Glomerular endothelial cell (primary cell): ENCODE measurements around the gene ATL3. TPM values are rescaled to one million over a fixed set of nuclear protein-coding genes. Genes with fewer than 3 reads are reported as not detected.
"Not testable (repeated sequence)": the region's sequence is repeated elsewhere in the genome, so short reads cannot be mapped to it uniquely, and the experiment has no call there.

Experiments
- DNase-seq: peaks from one replicate; pipeline ENCODE4 v3.0.0-alpha.2; 2011; ENCODE audit warnings: low read depth, low spot score; ENCODE audit errors: extremely low read depth
- total RNA-seq: library from RNA; depleted of rRNA; stranded (reverse); fragments of >200 nt; gene quantifications from 2 replicates; pipeline ENCODE4 v1.2.3, GENCODE V29; 2015

The ATL3 gene
- total RNA-seq, 1 donor from 2014 or later = 69.5 TPM

DNA sequence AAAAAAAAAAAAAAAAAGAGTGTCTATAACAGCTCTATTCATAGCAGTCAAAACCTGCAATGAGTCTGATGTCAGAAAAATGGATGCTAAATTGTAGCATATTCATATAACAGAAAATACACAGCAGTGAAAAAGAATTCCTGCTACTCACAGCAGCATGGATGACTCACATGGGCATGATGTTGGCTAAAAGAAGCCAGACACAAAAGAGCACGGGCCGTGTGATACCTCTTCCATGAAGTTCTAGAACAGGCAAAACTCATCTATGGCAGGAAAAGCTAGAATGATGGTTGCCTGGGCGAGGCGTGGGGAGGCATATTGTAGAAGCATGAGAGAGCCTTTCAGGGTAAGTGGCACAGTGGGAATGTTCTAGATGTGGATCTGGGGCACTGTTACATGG, 75.9 kb downstream of the ATL3 start:
- DNase-seq = no peak

DNA sequence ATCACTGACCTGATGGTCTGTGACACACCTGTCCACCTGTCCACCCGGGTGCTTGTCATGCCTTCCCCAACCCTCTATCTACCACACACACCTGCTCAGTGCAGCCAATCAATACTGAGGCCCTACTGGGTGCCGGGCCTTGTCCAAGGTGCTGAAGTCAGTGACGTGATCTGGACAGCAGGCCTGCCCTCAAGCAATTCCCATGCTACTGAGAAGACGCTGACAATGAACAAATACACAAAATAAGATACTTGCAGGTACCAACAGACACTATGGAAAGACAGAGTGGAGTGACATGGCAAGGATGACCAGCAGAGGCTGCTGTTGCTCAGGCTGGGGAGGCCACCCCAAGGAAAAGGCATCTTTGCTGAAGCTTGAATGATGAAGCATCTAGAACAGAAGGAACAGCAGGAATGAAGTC, 78.2 kb downstream of the ATL3 start:
- DNase-seq = no peak

DNA sequence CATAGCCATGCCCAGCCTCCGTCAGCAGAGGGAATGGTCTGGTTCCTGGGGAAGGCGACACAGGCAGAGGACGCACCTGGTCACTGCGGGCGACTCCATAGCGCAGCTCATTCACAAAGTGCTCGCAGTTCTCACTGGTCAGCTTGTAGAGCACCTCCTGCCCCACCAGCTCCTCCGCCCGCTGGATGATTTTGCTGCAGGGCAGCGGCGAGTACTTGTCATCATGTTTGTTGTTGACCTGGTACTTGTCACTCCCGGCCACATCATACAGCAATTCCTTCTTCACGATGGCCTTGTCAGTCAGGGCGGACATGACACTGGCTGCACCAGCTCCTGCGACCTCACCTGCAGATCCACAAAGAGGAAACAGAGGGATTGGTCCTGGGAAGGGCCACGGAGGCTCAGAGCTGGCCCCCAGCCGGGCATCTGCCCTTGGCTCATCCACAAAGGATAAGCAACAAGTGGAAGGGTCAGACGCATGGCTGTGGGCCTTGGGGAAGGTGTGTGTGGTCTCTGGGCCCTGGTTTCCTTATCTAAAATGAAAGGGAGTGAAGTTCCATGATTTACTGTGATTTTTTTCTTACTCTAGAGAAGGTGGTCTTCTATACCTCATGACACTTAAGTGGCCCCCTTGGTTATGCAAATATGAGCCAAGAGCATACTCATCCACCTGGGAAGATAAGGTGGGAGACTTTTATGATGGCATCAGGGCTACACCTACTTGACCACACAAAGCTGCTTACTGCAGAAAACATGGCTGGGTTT, 81.0 kb downstream of the ATL3 start:
- DNase-seq = no peak

DNA sequence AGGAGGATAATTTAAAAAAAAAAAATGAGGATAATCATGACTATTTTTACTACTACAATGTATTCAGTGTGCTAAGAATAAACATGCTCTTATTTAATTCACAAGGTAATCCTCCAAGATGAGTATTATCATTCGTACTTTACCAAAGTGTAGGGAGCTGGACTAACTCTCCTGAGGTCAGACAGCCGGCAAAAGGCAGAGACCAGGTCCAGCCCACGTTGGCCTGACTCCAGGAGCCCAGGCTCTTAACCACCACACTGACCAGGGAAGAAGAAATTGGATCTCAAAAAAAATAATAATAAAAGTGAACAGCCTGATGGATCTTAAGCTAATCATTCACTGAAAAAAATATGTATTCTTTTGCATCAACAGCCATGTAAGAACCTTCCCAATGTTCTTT, 82.2 kb downstream of the ATL3 start:
- no peak for DNase-seq

DNA sequence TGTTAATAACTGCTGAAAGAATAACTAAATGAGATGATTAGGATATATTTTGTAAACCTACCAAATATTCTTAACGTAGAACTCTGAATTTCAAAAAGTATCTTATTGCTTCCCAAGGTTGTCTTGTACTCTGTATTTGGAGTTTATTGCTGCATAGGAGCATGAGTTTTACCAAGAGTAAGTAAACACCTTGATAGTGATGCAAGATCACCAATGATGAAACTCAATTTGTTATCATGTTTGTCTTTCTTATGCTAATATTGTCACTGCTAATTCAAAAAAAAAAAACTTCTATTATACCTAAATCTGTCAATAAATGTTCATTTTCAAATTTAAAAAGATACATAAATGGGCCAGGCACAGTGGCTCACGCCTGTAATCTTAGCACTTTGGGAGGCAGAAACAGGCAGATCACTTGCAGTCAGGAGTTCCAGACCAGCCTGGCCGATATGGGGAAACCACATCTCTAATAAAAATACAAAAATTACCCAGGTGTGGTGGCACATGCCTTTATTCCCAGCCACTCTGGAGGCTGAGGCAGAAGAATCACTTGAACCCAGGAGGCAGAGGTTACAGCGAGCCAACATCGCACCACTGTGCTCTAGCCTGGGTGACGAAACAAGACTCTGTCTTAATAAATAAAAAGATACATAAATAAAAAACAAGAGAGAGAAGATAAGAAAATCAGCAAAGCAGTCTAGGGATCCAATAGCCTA, 84.6 kb downstream of the ATL3 start:
- no peak for DNase-seq

DNA sequence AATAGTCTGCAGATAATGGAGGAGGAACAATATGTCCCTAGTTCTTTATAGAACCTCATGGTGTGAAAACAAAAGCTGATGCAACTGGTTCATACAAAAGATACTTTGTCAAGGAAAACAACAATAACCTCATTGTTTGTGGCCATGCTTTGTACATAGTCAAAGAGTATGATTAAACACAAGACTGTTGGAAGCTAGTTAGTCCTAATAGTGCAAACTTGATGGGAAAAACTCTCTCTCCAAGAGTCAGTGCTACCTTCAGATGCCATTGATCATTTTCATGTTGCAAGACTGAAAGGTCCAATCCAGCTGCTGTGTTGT, 87.9 kb downstream of the ATL3 start:
- DNase-seq = no peak

DNA sequence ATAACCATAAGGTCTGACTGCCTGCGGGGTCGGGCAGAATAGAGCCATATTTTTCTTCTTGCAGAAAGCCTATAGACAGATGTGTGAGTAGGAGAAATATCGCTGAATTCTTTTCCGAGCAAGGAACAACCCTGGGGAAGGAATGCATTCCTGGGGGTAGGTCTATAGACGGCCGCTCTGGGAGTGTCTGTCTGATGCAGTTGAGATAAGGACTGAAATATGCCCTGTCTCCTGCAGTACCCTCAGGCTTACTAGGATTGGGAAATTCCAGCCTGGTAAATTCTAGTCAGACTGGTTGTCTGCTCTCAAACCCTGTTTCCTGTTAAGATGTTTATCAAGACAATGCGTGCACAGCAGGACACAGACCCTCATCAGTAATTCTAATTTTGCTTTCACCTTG, 90.0 kb downstream of the ATL3 start:
- not testable (repeated sequence) for DNase-seq

DNA sequence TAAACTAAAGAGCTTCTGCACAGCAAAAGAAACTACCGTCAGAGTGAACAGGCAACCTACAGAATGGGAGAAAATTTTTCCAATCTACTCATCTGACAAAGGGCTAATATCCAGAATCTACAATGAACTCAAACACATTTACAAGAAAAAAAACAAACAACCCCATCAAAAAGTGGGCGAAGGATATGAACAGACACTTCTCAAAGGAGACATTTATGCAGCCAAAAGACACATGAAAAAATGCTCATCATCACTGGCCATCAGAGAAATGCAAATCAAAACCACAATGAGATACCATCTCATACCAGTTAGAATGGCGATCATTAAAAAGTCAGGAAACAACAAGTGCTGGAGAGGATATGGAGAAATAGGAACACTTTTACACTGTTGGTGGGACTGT, 92.3 kb downstream of the ATL3 start:
- DNase-seq = not testable (repeated sequence)

DNA sequence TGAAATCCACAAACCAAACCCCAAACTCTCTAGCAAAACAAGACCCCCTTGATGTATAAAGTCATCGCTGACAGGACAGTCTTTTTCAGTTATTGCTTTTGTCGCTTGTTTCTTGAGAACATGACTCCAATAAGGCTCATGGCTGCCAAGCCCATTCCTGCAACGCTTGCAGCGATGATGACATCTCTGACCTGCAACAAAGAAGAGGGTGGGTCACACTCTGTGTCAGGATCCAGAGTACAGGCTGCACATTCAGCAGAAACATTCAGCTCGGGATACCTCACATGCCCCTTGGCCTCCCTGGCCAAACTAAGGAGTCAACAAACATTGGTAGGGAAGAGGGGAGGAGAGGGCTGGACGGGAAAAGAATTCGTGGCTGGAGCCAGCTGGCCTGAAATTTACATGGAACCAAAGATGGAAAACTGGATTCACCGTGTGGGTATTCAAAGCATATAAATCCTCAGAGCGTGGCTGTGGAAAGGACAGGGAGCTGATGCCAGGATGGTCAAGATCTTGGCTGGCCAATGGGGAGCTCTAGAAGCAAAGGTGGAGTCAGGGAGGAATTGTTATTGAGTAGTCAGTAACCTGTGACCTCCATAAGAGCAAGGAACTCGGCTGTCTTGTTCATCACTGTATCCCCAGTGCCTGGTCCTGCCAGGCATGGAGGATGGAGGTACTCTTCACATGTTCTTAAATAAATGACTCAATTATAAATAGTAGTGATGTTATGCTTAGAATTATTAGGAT, 96.1 kb downstream of the ATL3 start:
- no peak for DNase-seq

Other genes with a start within 250 kb of the ATL3 start
- not detected in 2 replicates for gene PLAAT5, start 180.2 kb downstream of the ATL3 start, total RNA-seq
- not detected in 2 replicates for gene LGALS12, start 165.3 kb downstream of the ATL3 start, total RNA-seq
- 8.8 and 31.9 TPM in 2 replicates for gene PLAAT4, start 134.6 kb downstream of the ATL3 start, total RNA-seq
- gene PLAAT2, start 108.0 kb downstream of the ATL3 start, total RNA-seq = not detected in 2 replicates
- 21.7 and 44.8 TPM in 2 replicates for gene PLAAT3, start 56.9 kb downstream of the ATL3 start, total RNA-seq
- gene RTN3, start 10.1 kb upstream of the ATL3 start, total RNA-seq = 96.8 and 102 TPM in 2 replicates
- 23.2 and 24.3 TPM in 2 replicates for gene ZFTA, start 97.4 kb upstream of the ATL3 start, total RNA-seq
- 33.3 and 41.6 TPM in 2 replicates for gene SPINDOC, start 142.1 kb upstream of the ATL3 start, total RNA-seq
- 26.4 and 34.9 TPM in 2 replicates for gene MARK2, start 167.7 kb upstream of the ATL3 start, total RNA-seq
- 0.29 and 1.1 TPM in 2 replicates for gene RCOR2, start 245.8 kb upstream of the ATL3 start, total RNA-seq